H1 (cell line): ENCODE data around the gene NLGN4X. TPM values are rescaled to one million over a fixed set of nuclear protein-coding genes. Genes with fewer than 3 reads are reported as not detected.
A peak's percentile ranks its signal among the peaks of the same experiment; 100 is the strongest.

Experiments
- CTCF ChIA-PET: fragments of 300-600 bp; sonication (Branson Sonifier 250); formaldehyde crosslinking; loops from one replicate; lab custom pipeline; 2021; ENCODE audit not compliant: partially characterized antibody; lab: Charles Lee
- POLR2A ChIA-PET: fragments of 300-600 bp; sonication (Branson Sonifier 250); formaldehyde crosslinking; loops from one replicate; lab custom pipeline; 2021; ENCODE audit warnings: inconsistent platforms; ENCODE audit not compliant: partially characterized antibody; lab: Charles Lee
- DNase-seq, 2 experiments: peaks; one replicate each; pipeline versions ENCODE4 v3.0.0 to v3.0.0-alpha.2; 2010 to 2022; ENCODE audit warnings: low spot score in 2 of 2, low read depth in 1 of 2, mixed read lengths in 1 of 2
- FAIRE-seq: peaks from 2 replicates; lab custom pipeline; 2011; peaks lifted over from hg19 to GRCh38; lab: Jason Lieb, UNC
- H2AFZ ChIP-seq: 2 replicates; pipeline ENCODE4 v1.8.1; 2012; ENCODE audit warnings: low read length, inconsistent platforms
- H2AK5ac ChIP-seq: 2 replicates; pipeline ENCODE4 v1.6.1; 2013; ENCODE audit warnings: low read depth, low read length
- H2BK120ac ChIP-seq: replicated peaks from 2 replicates; pipeline ENCODE3; 2013; ENCODE audit warnings: low read depth, low read length, inconsistent platforms
- H2BK12ac ChIP-seq: 2 replicates; pipeline ENCODE4 v1.6.1; 2013; ENCODE audit warnings: low read depth, low read length
- H2BK15ac ChIP-seq: 2 replicates; pipeline ENCODE4 v1.6.1; 2013; ENCODE audit warnings: low read length
- H2BK20ac ChIP-seq: 2 replicates; pipeline ENCODE4 v1.6.1; 2013; ENCODE audit warnings: low read length
- H2BK5ac ChIP-seq: 2 replicates; pipeline ENCODE4 v1.6.1; 2013; ENCODE audit warnings: low read depth, low read length
- H3K14ac ChIP-seq: 2 replicates; pipeline ENCODE4 v1.6.1; 2013; ENCODE audit warnings: inconsistent platforms; ENCODE audit not compliant: insufficient read length
- H3K18ac ChIP-seq: 2 replicates; pipeline ENCODE4 v1.6.1; 2013; ENCODE audit warnings: low read length; ENCODE audit errors: extremely low read depth
- H3K23ac ChIP-seq: 2 replicates; pipeline ENCODE4 v1.6.1; 2013; ENCODE audit warnings: inconsistent platforms; ENCODE audit not compliant: insufficient read length
- H3K23me2 ChIP-seq: 2 replicates; pipeline ENCODE4 v1.6.1; 2013; ENCODE audit warnings: low read depth, low read length
- H3K27ac ChIP-seq: 2 replicates; pipeline ENCODE4 v1.6.1; 2011; ENCODE audit warnings: low read depth, low read length, inconsistent platforms
- H3K27me3 ChIP-seq, 4 experiments: replicated peaks in 1 of 4; 1 replicate in 1 of 4; 2 replicates in 3 of 4; pipeline versions ENCODE4 v1.6.1 to v1.8.1; 2011 to 2013; ENCODE audit warnings: low read length in 3 of 4, mild to moderate bottlenecking in 3 of 4, inconsistent platforms in 2 of 4, mixed read lengths in 2 of 4, moderate library complexity in 1 of 4; ENCODE audit not compliant: control insufficient read depth in 3 of 4, insufficient read depth in 3 of 4; ENCODE audit errors: extremely low read depth in 1 of 4
- H3K36me3 ChIP-seq, 4 experiments: 2 replicates each; pipeline versions ENCODE4 v1.6.1 to v1.8.1; 2011 to 2013; ENCODE audit warnings: mild to moderate bottlenecking in 4 of 4, low read length in 3 of 4, moderate library complexity in 2 of 4, control low read depth in 1 of 4, inconsistent platforms in 1 of 4; ENCODE audit not compliant: insufficient read depth in 4 of 4, control insufficient read depth in 2 of 4
- H3K4ac ChIP-seq: replicated peaks from 2 replicates; pipeline ENCODE3; 2013; ENCODE audit warnings: low read length, low read depth, mixed read lengths, inconsistent platforms; ENCODE audit not compliant: insufficient read length
- H3K4me1 ChIP-seq, 4 experiments: replicated peaks in 1 of 4; 1 replicate in 1 of 4; 2 replicates in 3 of 4; pipeline versions ENCODE4 v1.6.1 to v1.8.1; 2011 to 2013; ENCODE audit warnings: low read length in 3 of 4, inconsistent platforms in 2 of 4, mixed read lengths in 1 of 4; ENCODE audit not compliant: insufficient read depth in 4 of 4, control insufficient read depth in 3 of 4
- H3K4me2 ChIP-seq, 2 experiments: 2 replicates each; pipeline versions ENCODE4 v1.6.1 to v1.8.1; 2011 to 2013; ENCODE audit warnings: low read depth in 2 of 2, low read length in 2 of 2, control low read depth in 1 of 2, inconsistent platforms in 1 of 2, mild to moderate bottlenecking in 1 of 2; ENCODE audit not compliant: insufficient read depth in 1 of 2
- H3K4me3 ChIP-seq, 4 experiments: fragments of 200-600, 300-600 bp in 1 of 4; sonication (generic), shearing (Covaris generic), sonication (Bioruptor Twin) in 1 of 4; 2 replicates each; pipeline versions ENCODE4 v1.5.1 to v1.8.1; 2011 to 2016; ENCODE audit warnings: low read length in 4 of 4, low read depth in 3 of 4, control low read depth in 2 of 4, inconsistent platforms in 2 of 4, mild to moderate bottlenecking in 2 of 4, mixed read lengths in 1 of 4, moderate library complexity in 1 of 4; ENCODE audit not compliant: insufficient read depth in 2 of 4; ENCODE audit errors: extremely low read depth in 1 of 4
- H3K56ac ChIP-seq: replicated peaks from 2 replicates; pipeline ENCODE3; 2013; ENCODE audit warnings: low read depth, mild to moderate bottlenecking, mixed read lengths, low read length, inconsistent platforms; ENCODE audit not compliant: insufficient read length
- H3K79me1 ChIP-seq: 2 replicates; pipeline ENCODE4 v1.6.1; 2013; ENCODE audit warnings: low read depth, low read length, control low read depth
- H3K79me2 ChIP-seq, 2 experiments: 2 replicates each; pipeline versions ENCODE4 v1.6.1 to v1.8.1; 2012 to 2013; ENCODE audit warnings: low read length in 2 of 2, mild to moderate bottlenecking in 2 of 2, inconsistent platforms in 1 of 2; ENCODE audit not compliant: insufficient read depth in 2 of 2, control insufficient read depth in 1 of 2
- H3K9ac ChIP-seq, 4 experiments: replicated peaks in 1 of 4; 1 replicate in 1 of 4; 2 replicates in 3 of 4; pipeline versions ENCODE4 v1.6.1 to v1.8.1; 2011 to 2013; ENCODE audit warnings: low read depth in 3 of 4, low read length in 3 of 4, control low read depth in 2 of 4, mild to moderate bottlenecking in 2 of 4, moderate library complexity in 2 of 4, inconsistent platforms in 1 of 4; ENCODE audit errors: extremely low read depth in 1 of 4
- H3K9me3 ChIP-seq, 2 experiments: 2 replicates each; pipeline versions ENCODE4 v1.6.1 to v1.8.1; 2012 to 2013; ENCODE audit warnings: mild to moderate bottlenecking in 2 of 2, moderate library complexity in 2 of 2, control low read depth in 1 of 2, inconsistent platforms in 1 of 2, low read depth in 1 of 2, low read length in 1 of 2, mixed read lengths in 1 of 2; ENCODE audit not compliant: insufficient read depth in 2 of 2
- H4K20me1 ChIP-seq, 2 experiments: replicated peaks in 1 of 2; 2 replicates each; pipeline versions ENCODE3 to v1.8.1; 2011 to 2013; ENCODE audit warnings: inconsistent platforms in 2 of 2, low read length in 2 of 2, mild to moderate bottlenecking in 1 of 2; ENCODE audit not compliant: insufficient read depth in 2 of 2, control insufficient read depth in 1 of 2
- H4K5ac ChIP-seq: 2 replicates; pipeline ENCODE4 v1.6.1; 2013; ENCODE audit warnings: low read length, low read depth, mixed read lengths, inconsistent platforms; ENCODE audit not compliant: insufficient read length
- H4K8ac ChIP-seq: 2 replicates; pipeline ENCODE4 v1.8.0; 2013; ENCODE audit warnings: mild to moderate bottlenecking, moderate library complexity, low read length, inconsistent platforms; ENCODE audit not compliant: insufficient read depth; ENCODE audit errors: extremely low read depth
- H4K91ac ChIP-seq: replicated peaks from 2 replicates; pipeline ENCODE3; 2013; ENCODE audit warnings: low read length, mixed read lengths, inconsistent platforms; ENCODE audit not compliant: insufficient read length
- BACH1 ChIP-seq: IDR thresholded peaks from 2 replicates; pipeline ENCODE4 v1.6.1; 2012; ENCODE audit warnings: low read length, improper control_type of control experiment
- GTF2F1 ChIP-seq: IDR thresholded peaks from 2 replicates; pipeline ENCODE4 v1.6.1; 2012; ENCODE audit warnings: low read depth, low read length, improper control_type of control experiment, borderline replicate concordance
- JUND ChIP-seq: IDR thresholded peaks from 2 replicates; pipeline ENCODE4 v1.6.1; 2011; ENCODE audit warnings: mild to moderate bottlenecking, improper control_type of control experiment, low read length
- MAFK ChIP-seq: IDR thresholded peaks from 2 replicates; pipeline ENCODE4 v1.6.1; 2012; ENCODE audit warnings: low read depth, mild to moderate bottlenecking, improper control_type of control experiment, low read length
- POLR2AphosphoS5 ChIP-seq: IDR thresholded peaks from 2 replicates; pipeline ENCODE4 v1.6.1; 2011; ENCODE audit warnings: low read depth, low read length
- SP1 ChIP-seq: IDR thresholded peaks from 2 replicates; pipeline ENCODE4 v1.6.1; 2011; ENCODE audit warnings: low read depth, low read length
- SP4 ChIP-seq: IDR thresholded peaks from 2 replicates; pipeline ENCODE4 v1.6.1; 2012; ENCODE audit warnings: low read length, inconsistent platforms
- TAF7 ChIP-seq: optimal IDR thresholded peaks from 2 replicates; pipeline ENCODE3; 2011; ENCODE audit warnings: low read depth, mild to moderate bottlenecking, inconsistent platforms, low read length, moderate library complexity, borderline replicate concordance
- ZNF274 ChIP-seq: IDR thresholded peaks from 2 replicates; pipeline ENCODE4 v1.7.0; 2012; ENCODE audit warnings: low read length, borderline replicate concordance; ENCODE audit errors: extremely low read depth
- WGBS, 2 experiments: shearing (Covaris generic) in 1 of 2; methylation state at CpG; one replicate each; pipeline versions ENCODE4 v1.1.6 to v1.1.7; 2013 to 2015; ENCODE audit warnings: low lambda C conversion rate in 2 of 2, mixed read lengths in 2 of 2, inconsistent platforms in 1 of 2, low coverage in 1 of 2, missing lambda C conversion rate in 1 of 2; ENCODE audit not compliant: insufficient replicate concordance in 2 of 2, insufficient coverage in 1 of 2, insufficient read length in 1 of 2; ENCODE audit errors: extremely low coverage in 1 of 2, missing lambda C conversion rate in 1 of 2; 5-methylcytosine and 5-hydroxymethylcytosine counted together
- polyA plus RNA-seq, 7 experiments: library from polyadenylated mRNA; depleted of rRNA in 3 of 7; stranded (reverse) in 5 of 7; unstranded in 2 of 7; fragments of >200 nt in 5 of 7; fragments of 200-250 nt in 2 of 7; gene quantifications; 1 replicate in 5 of 7; 2 replicates in 1 of 7; 4 replicates in 1 of 7; pipeline versions ENCODE4 v1.2.1 to v1.2.3, GENCODE V29; 2011 to 2013; ENCODE audit warnings: missing spikeins in 2 of 7, mixed read lengths in 2 of 7
- total RNA-seq: library from RNA; stranded (reverse); fragmentation: NEBNext Ultra II Directional; extraction: Animal tissue kit (Norgen Biotek cat#: 25700); gene quantifications from 2 replicates; pipeline ENCODE4 v1.2.1, GENCODE V29; 2021

The NLGN4X gene
- total and polyA plus RNA-seq, 2 of the 8 experiments (the other 6 are each of a cell fraction or from before 2014, with no cell fraction given): 104 to 124 TPM

DNA sequence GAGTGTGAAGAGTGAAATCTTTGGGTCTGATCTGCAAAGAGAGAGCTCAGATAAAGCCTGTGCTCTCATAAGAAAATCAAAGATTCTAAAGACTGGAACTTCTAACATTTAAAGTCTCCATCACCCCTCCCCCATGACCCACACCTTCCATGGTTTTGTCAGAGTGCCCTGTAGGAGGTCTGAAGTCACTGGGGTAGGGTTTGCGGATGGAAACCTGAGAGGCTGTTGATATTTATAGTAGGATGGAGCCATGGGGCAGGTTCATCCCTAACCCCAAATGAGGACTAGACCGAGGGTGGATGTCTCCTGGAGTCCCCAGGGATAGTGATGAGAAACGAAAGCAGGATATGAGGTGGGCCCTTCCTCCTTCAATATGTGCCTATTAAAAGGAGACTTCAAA, 28.4 kb upstream of the NLGN4X start:
- no peak overlapping the region for H2BK120ac ChIP-seq
- no peak for FAIRE-seq
- H2AK5ac ChIP-seq: no peak overlapping the region
- POLR2A ChIA-PET: no interaction called here
- no peak overlapping the region for H2BK5ac ChIP-seq
- H3K18ac ChIP-seq: no peak overlapping the region; the same call in 1 of the 2 replicates
- H2AFZ ChIP-seq: no peak overlapping the region
- no peak overlapping the region for H3K27ac ChIP-seq
- H3K14ac ChIP-seq: no peak overlapping the region
- 0 out of 7 replicates have a peak, but pooled peaks cover 0 to 4% (median 0%) of the 10 kb centered on the region in 4 experiments for H3K4me1 ChIP-seq
- H4K91ac ChIP-seq: no peak overlapping the region
- H2BK12ac ChIP-seq: no peak overlapping the region
- no peak overlapping the region for H4K5ac ChIP-seq
- H4K20me1 ChIP-seq: no peaks in the 10 kb centered on the region
- H3K4ac ChIP-seq: no peak overlapping the region
- WGBS, 2 experiments: 37% methylated on average over 2 of the region's 3 CpGs; no CpG with 5 or more reads in 1 of the 2 experiments
- H2BK20ac ChIP-seq: no peak overlapping the region
- H2BK15ac ChIP-seq: no peak overlapping the region
- H3K23ac ChIP-seq: no peak overlapping the region
- no peaks in the 10 kb centered on the region for H3K23me2 ChIP-seq
- H3K4me3 ChIP-seq: no peak overlapping the region; a peak in 1 of 8 replicates
- no peak overlapping the region for H3K9ac ChIP-seq
- TF ChIP-seq JUND: no peak
- no peak for TF ChIP-seq POLR2AphosphoS5
- TF ChIP-seq MAFK: no peak
- TF ChIP-seq GTF2F1: no peak
- TF ChIP-seq TAF7: no peak
- TF ChIP-seq SP4: no peak
- TF ChIP-seq ZNF274: no peak
- TF ChIP-seq SP1: no peak
- no peak for TF ChIP-seq BACH1
- H3K56ac ChIP-seq: no peak overlapping the region
- H3K79me2 ChIP-seq: no peaks in the 10 kb centered on the region
- H4K8ac ChIP-seq: no peak overlapping the region
- CTCF ChIA-PET: no interaction called here
- no peak for DNase-seq
- H3K9me3 ChIP-seq: no peaks in the 10 kb centered on the region
- no peaks in the 10 kb centered on the region for H3K27me3 ChIP-seq
- no peaks in the 10 kb centered on the region for H3K79me1 ChIP-seq
- H3K36me3 ChIP-seq: no peaks in the 10 kb centered on the region
- H3K4me2 ChIP-seq: peak overlapping the region in 1 of 2 experiments; percentile 13; a peak in 1 of 4 replicates
